Gastroesophageal sphincter (tissue), 4 donors: Measurements from ENCODE around the gene FANCG. TPM values are rescaled to one million over a fixed set of nuclear protein-coding genes. Genes with fewer than 3 reads are reported as not detected.

Experiments
- ATAC-seq: fragments of 150-250 bp; one replicate; pipeline ENCODE4 v1.9.1; 2016; ENCODE audit warnings: mild to moderate bottlenecking, moderate library complexity
- H3K27ac ChIP-seq, 4 donors: fragments of 200-600 bp; sonication (generic) in 3 of 4; 1 replicate in 3 of 4; 2 replicates in 1 of 4; pipeline ENCODE4 v1.5.1; 2016 to 2019
- H3K27me3 ChIP-seq: fragments of 200-600 bp; sonication (generic); one replicate; pipeline ENCODE4 v1.5.1; 2019
- H3K36me3 ChIP-seq, 2 donors: fragments of 200-600 bp; sonication (generic); one replicate each; pipeline ENCODE4 v1.5.1; 2019; ENCODE audit warnings: control low read depth in 1 of 2
- H3K4me1 ChIP-seq, 3 donors: fragments of 200-600 bp; sonication (generic); 1 replicate in 2 of 3; 2 replicates in 1 of 3; pipeline ENCODE4 v1.5.1; 2016 to 2019; ENCODE audit warnings: control low read depth in 2 of 3
- H3K4me3 ChIP-seq, 2 donors: fragments of 200-600 bp; sonication (generic); one replicate each; pipeline ENCODE4 v1.5.1; 2019; ENCODE audit warnings: mild to moderate bottlenecking in 1 of 2, moderate library complexity in 1 of 2
- H3K9me3 ChIP-seq, 3 donors: fragments of 200-600 bp; sonication (generic); one replicate each; pipeline ENCODE4 v1.5.1; 2017 to 2019; ENCODE audit warnings: control low read depth in 2 of 3
- CTCF ChIP-seq, 4 experiments: fragments of 200-600 bp in 2 of 4; fragments of 450-650 bp in 2 of 4; sonication (generic) in 1 of 4; IDR thresholded peaks; one replicate each; pipeline ENCODE4 v1.5.1; 2017 to 2019; ENCODE audit warnings: antibody characterized with exemption in 4 of 4, mild to moderate bottlenecking in 2 of 4, moderate library complexity in 2 of 4
- EP300 ChIP-seq: sonication (generic); formaldehyde crosslinking; IDR thresholded peaks from one replicate; pipeline ENCODE4 v1.6.1; 2017; ENCODE audit warnings: antibody characterized with exemption, mild to moderate bottlenecking
- POLR2A ChIP-seq, 2 donors: fragments of 450-650 bp; IDR thresholded peaks; one replicate each; pipeline ENCODE4 v1.6.1; 2017; ENCODE audit warnings: antibody characterized with exemption in 2 of 2, mild to moderate bottlenecking in 2 of 2, moderate library complexity in 1 of 2
- POLR2AphosphoS5 ChIP-seq: sonication (generic); formaldehyde crosslinking; IDR thresholded peaks from one replicate; pipeline ENCODE4 v1.6.1; 2017; ENCODE audit warnings: antibody characterized with exemption
- WGBS, 2 donors: methylation state at CpG; one replicate each; pipeline ENCODE4 v1.1.5; 2018; ENCODE audit warnings: low coverage in 1 of 2; 5-methylcytosine and 5-hydroxymethylcytosine counted together
- total RNA-seq, 4 donors: library from RNA; depleted of rRNA; stranded (reverse); fragments of >200 nt; gene quantifications; one replicate each; pipeline ENCODE4 v1.1.0, GENCODE V29; 2016

Gene FANCG
- total RNA-seq, 4 donors from 2014 or later: 3.0 to 7.2 (median 5.1) TPM

- Histone ChIP-seq H3K4me1 (peaks cover 0 to 25% (median 8%) of the 10 kb centered on the region in 3 donors), H3K27me3 (no peaks in the 10 kb centered on the region), H3K4me3 (peak within 1 kb of the TSS; percentile 88 to 99), H3K36me3 (peaks cover 0 to 55% of the 10 kb centered on the region in 2 donors), H3K27ac (peak within 1 kb of the TSS; percentile 91 to 99 (median 95)), H3K9me3 (no peaks in the 10 kb centered on the region)
- WGBS, 2 donors: 0% methylated on average over 5 to 21 of the region's 53 CpGs
- peak; percentile 56 for TF ChIP-seq POLR2AphosphoS5
- no peak for TF ChIP-seq EP300
- TF ChIP-seq POLR2A (IDR thresholded peaks at IDR 0.05): peak in 1 of 2 donors; percentile 29
- TF ChIP-seq CTCF (IDR thresholded peaks at IDR 0.05): peak; percentile 46 to 87 (median 74)
- peak; percentile 94 for ATAC-seq
Measured at GRCh38 chr9:35096035-35096849, 16.5 kb upstream of the FANCG start, which contains the start of gene PIGO. TSS of gene PIGO (minus strand) at chr9:35096591. CDS start at chr9:35095565, 1,026 bp downstream.

- no peaks in the 10 kb centered on the region for H3K9me3 ChIP-seq
- WGBS, 2 donors: no CpG with 5 or more reads among the region's 17 CpGs
- TF ChIP-seq EP300: no peak
- no peak for TF ChIP-seq POLR2AphosphoS5
- TF ChIP-seq CTCF (IDR thresholded peaks at IDR 0.05): no peak
- TF ChIP-seq POLR2A (IDR thresholded peaks at IDR 0.05): no peak
- H3K4me3 ChIP-seq: no peak overlapping the region
- H3K4me1 ChIP-seq: peaks cover 0 to 14% (median 8%) of the 10 kb centered on the region in 3 donors
- H3K27ac ChIP-seq: no peak overlapping the region
- peaks cover 0 to 82% of the 10 kb centered on the region in 2 donors for H3K36me3 ChIP-seq
- H3K27me3 ChIP-seq: no peaks in the 10 kb centered on the region
- no peak for ATAC-seq
Measured at GRCh38 chr9:35091536-35091935, 11.8 kb upstream of the FANCG start.

GRCh38 chr9:35089434-35089833 lies 9.7 kb upstream of the FANCG start:
- ATAC-seq: no peak

GRCh38 chr9:35085078-35085477 lies 5.3 kb upstream of the FANCG start:
- no peak for ATAC-seq
- no peak overlapping the region for H3K27ac ChIP-seq
- H3K4me3 ChIP-seq: no peak overlapping the region
- H3K36me3 ChIP-seq: peaks cover 0 to 46% of the 10 kb centered on the region in 2 donors
- no peaks in the 10 kb centered on the region for H3K9me3 ChIP-seq
- no peaks in the 10 kb centered on the region for H3K27me3 ChIP-seq
- WGBS, 2 donors: 65 to 88% methylated on average over 2 of the region's 2 CpGs
- TF ChIP-seq POLR2A (IDR thresholded peaks at IDR 0.05) (no peak), EP300 (no peak), POLR2AphosphoS5 (no peak), CTCF (IDR thresholded peaks at IDR 0.05) (no peak)
- H3K4me1 ChIP-seq: peaks cover 0 to 5% (median 0%) of the 10 kb centered on the region in 3 donors

More at GRCh38 chr9:35089434-35089833, 9.7 kb upstream of the FANCG start:
- Histone ChIP-seq H3K9me3 (no peaks in the 10 kb centered on the region), H3K4me3 (no peak overlapping the region), H3K4me1 (no peaks in the 10 kb centered on the region), H3K36me3 (peaks cover 0 to 89% of the 10 kb centered on the region in 2 donors), H3K27ac (no peak overlapping the region), H3K27me3 (no peaks in the 10 kb centered on the region)
- no peak for TF ChIP-seq EP300
- no peak for TF ChIP-seq POLR2A (IDR thresholded peaks at IDR 0.05)
- no peak for TF ChIP-seq CTCF (IDR thresholded peaks at IDR 0.05)
- WGBS, 2 donors: 92% methylated on average over 2 of the region's 2 CpGs; no CpG with 5 or more reads in 1 of the 2 donors

GRCh38 chr9:35079041-35079425 lies 709 bp downstream of the FANCG start:
- no peaks in the 10 kb centered on the region for H3K9me3 ChIP-seq
- peaks cover 0 to 24% (median 15%) of the 10 kb centered on the region in 3 donors for H3K4me1 ChIP-seq
- no peak for ATAC-seq
- H3K4me3 ChIP-seq: peak overlapping the region; percentile 37 to 76
- H3K36me3 ChIP-seq: peaks cover 0 to 20% of the 10 kb centered on the region in 2 donors
- no peak for TF ChIP-seq CTCF (IDR thresholded peaks at IDR 0.05)
- WGBS, 2 donors: 0% methylated on average over 1 to 2 of the region's 10 CpGs
- H3K27ac ChIP-seq: peak overlapping the region in 3 of 4 donors; percentile 76 to 86 (median 84)
- H3K27me3 ChIP-seq: no peaks in the 10 kb centered on the region
